Astrocyte (in vitro differentiated cells and primary cell): ENCODE results near the gene MEGF6. TPM values are rescaled to one million over a fixed set of nuclear protein-coding genes. Genes with fewer than 3 reads are reported as not detected.

ENCODE experiments used
- DNase-seq: peaks from one replicate; pipeline ENCODE4 v3.0.0-alpha.2; 2010; ENCODE audit warnings: low read depth
- FAIRE-seq: peaks from 2 replicates; lab custom pipeline; 2011; peaks lifted over from hg19 to GRCh38; lab: Jason Lieb, UNC
- H2AFZ ChIP-seq: 2 replicates; pipeline ENCODE4 v1.6.0; 2012; ENCODE audit warnings: low read depth, low read length, inconsistent platforms
- H3K27ac ChIP-seq: 2 replicates; pipeline ENCODE4 v1.5.1; 2011; ENCODE audit warnings: low read depth, low read length, inconsistent platforms
- H3K27me3 ChIP-seq: 2 replicates; pipeline ENCODE4 v1.6.0; 2011; ENCODE audit warnings: low read length, inconsistent platforms; ENCODE audit not compliant: insufficient read depth
- H3K36me3 ChIP-seq: 2 replicates; pipeline ENCODE4 v1.5.1; 2011; ENCODE audit warnings: low read length, inconsistent platforms; ENCODE audit not compliant: insufficient read depth
- H3K4me1 ChIP-seq: 2 replicates; pipeline ENCODE4 v1.5.1; 2011; ENCODE audit warnings: low read length, inconsistent platforms; ENCODE audit not compliant: insufficient read depth
- H3K4me2 ChIP-seq: 2 replicates; pipeline ENCODE4 v1.6.0; 2012; ENCODE audit warnings: low read length, inconsistent platforms
- H3K4me3 ChIP-seq: 2 replicates; pipeline ENCODE4 v1.5.1; 2011; ENCODE audit warnings: low read depth, mild to moderate bottlenecking, low read length, inconsistent platforms; ENCODE audit not compliant: insufficient read depth
- H3K79me2 ChIP-seq: 2 replicates; pipeline ENCODE4 v1.6.0; 2012; ENCODE audit warnings: mild to moderate bottlenecking, low read length, inconsistent platforms; ENCODE audit not compliant: insufficient read depth
- H3K9ac ChIP-seq: 2 replicates; pipeline ENCODE4 v1.6.0; 2012; ENCODE audit warnings: mild to moderate bottlenecking, low read length, inconsistent platforms
- H3K9me3 ChIP-seq: 2 replicates; pipeline ENCODE4 v1.5.1; 2012; ENCODE audit warnings: low read depth, mild to moderate bottlenecking, low read length, inconsistent platforms; ENCODE audit not compliant: insufficient read depth
- H4K20me1 ChIP-seq: 2 replicates; pipeline ENCODE4 v1.6.0; 2012; ENCODE audit warnings: low read length, inconsistent platforms; ENCODE audit not compliant: insufficient read depth
- H3K27ac Mint-ChIP-seq: one replicate; pipeline ENCODE4 v1.8.0; 2021; ENCODE audit warnings: mild to moderate bottlenecking, mixed read lengths; ENCODE audit not compliant: unreplicated experiment
- H3K27me3 Mint-ChIP-seq: one replicate; pipeline ENCODE4 v1.8.0; 2021; ENCODE audit warnings: low read depth, mixed read lengths; ENCODE audit not compliant: unreplicated experiment
- H3K36me3 Mint-ChIP-seq: one replicate; pipeline ENCODE4 v1.8.0; 2021; ENCODE audit warnings: low read depth, mixed read lengths; ENCODE audit not compliant: unreplicated experiment
- H3K4me1 Mint-ChIP-seq: one replicate; pipeline ENCODE4 v1.8.0; 2021; ENCODE audit warnings: low read depth, mixed read lengths; ENCODE audit not compliant: unreplicated experiment
- H3K4me3 Mint-ChIP-seq: one replicate; pipeline ENCODE4 v1.8.0; 2021; ENCODE audit warnings: mild to moderate bottlenecking, moderate library complexity, mixed read lengths; ENCODE audit not compliant: unreplicated experiment
- H3K9me3 Mint-ChIP-seq: one replicate; pipeline ENCODE4 v1.8.0; 2021; ENCODE audit warnings: mild to moderate bottlenecking, mixed read lengths; ENCODE audit not compliant: unreplicated experiment
- EZH2 ChIP-seq: IDR thresholded peaks from 2 replicates; pipeline ENCODE4 v1.6.1; 2012; ENCODE audit warnings: mild to moderate bottlenecking, low read length, inconsistent platforms; ENCODE audit not compliant: insufficient read depth
- total RNA-seq: library from RNA; stranded (reverse); gene quantifications from 2 replicates; pipeline ENCODE4 v1.2.1, GENCODE V29; 2021
- TF ChIP-seq, protein P1 (sequence below): IDR thresholded peaks from 2 replicates; pipeline ENCODE4 v1.5.1; 2011; ENCODE audit warnings: low read depth, mild to moderate bottlenecking, inconsistent platforms, low read length, moderate library complexity; ENCODE audit not compliant: insufficient read depth

Gene MEGF6
- total RNA-seq, 1 donor from 2014 or later: 14.8 TPM

DNA sequence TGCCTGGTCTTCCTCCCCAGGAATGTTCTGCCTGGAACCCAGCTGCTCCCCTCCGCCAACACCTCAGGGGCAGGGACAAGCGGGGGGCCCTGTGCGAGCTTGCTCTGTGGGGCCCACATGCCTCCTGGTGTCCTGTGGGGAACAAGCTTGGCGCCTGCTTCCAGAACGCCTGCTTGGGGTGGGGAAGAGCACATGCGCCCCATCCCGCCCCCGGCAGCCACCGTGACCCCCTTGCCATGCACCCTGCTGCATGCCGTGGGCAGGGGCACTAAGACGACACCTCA is 57.4 kb downstream of the MEGF6 start:
- no peak overlapping the region for H3K27ac ChIP-seq
- DNase-seq (no peak), FAIRE-seq (no peak)
- H3K4me1 ChIP-seq: peaks cover 4% of the 10 kb centered on the region
- H3K27me3 ChIP-seq: peaks cover 11% of the 10 kb centered on the region
- Mint-ChIP-seq H3K4me3 (no peak overlapping the region), H3K9me3 (no peaks in the 10 kb centered on the region), H3K4me1 (no peaks in the 10 kb centered on the region), H3K27ac (no peak overlapping the region), H3K27me3 (peaks cover 22% of the 10 kb centered on the region), H3K36me3 (no peaks in the 10 kb centered on the region)
- no peaks in the 10 kb centered on the region for H3K36me3 ChIP-seq
- no peaks in the 10 kb centered on the region for H3K9me3 ChIP-seq
- H2AFZ ChIP-seq: no peak overlapping the region
- no peaks in the 10 kb centered on the region for H3K79me2 ChIP-seq
- TF ChIP-seq, protein P1, sequence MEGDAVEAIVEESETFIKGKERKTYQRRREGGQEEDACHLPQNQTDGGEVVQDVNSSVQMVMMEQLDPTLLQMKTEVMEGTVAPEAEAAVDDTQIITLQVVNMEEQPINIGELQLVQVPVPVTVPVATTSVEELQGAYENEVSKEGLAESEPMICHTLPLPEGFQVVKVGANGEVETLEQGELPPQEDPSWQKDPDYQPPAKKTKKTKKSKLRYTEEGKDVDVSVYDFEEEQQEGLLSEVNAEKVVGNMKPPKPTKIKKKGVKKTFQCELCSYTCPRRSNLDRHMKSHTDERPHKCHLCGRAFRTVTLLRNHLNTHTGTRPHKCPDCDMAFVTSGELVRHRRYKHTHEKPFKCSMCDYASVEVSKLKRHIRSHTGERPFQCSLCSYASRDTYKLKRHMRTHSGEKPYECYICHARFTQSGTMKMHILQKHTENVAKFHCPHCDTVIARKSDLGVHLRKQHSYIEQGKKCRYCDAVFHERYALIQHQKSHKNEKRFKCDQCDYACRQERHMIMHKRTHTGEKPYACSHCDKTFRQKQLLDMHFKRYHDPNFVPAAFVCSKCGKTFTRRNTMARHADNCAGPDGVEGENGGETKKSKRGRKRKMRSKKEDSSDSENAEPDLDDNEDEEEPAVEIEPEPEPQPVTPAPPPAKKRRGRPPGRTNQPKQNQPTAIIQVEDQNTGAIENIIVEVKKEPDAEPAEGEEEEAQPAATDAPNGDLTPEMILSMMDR: no peak
- no peak for TF ChIP-seq EZH2
- H3K9ac ChIP-seq: no peak overlapping the region
- no peak overlapping the region for H3K4me2 ChIP-seq
- H4K20me1 ChIP-seq: no peaks in the 10 kb centered on the region
- H3K4me3 ChIP-seq: no peak overlapping the region

- H3K27ac ChIP-seq: no peak overlapping the region
- H3K9me3 Mint-ChIP-seq: no peaks in the 10 kb centered on the region
- no peaks in the 10 kb centered on the region for H3K9me3 ChIP-seq
- DNase-seq (no peak), FAIRE-seq (no peak)
- H3K4me3 Mint-ChIP-seq: no peak overlapping the region
- no peak overlapping the region for H3K27ac Mint-ChIP-seq
- no peaks in the 10 kb centered on the region for H3K36me3 Mint-ChIP-seq
- H3K4me2 ChIP-seq: no peak overlapping the region
- no peaks in the 10 kb centered on the region for H3K79me2 ChIP-seq
- H3K36me3 ChIP-seq: no peaks in the 10 kb centered on the region
- H3K27me3 ChIP-seq: peaks cover 8% of the 10 kb centered on the region
- no peaks in the 10 kb centered on the region for H4K20me1 ChIP-seq
- TF ChIP-seq, protein P1: no peak
- no peak for TF ChIP-seq EZH2
- peaks cover 7% of the 10 kb centered on the region for H3K4me1 ChIP-seq
- no peaks in the 10 kb centered on the region for H3K4me1 Mint-ChIP-seq
- peaks cover 22% of the 10 kb centered on the region for H3K27me3 Mint-ChIP-seq
- H3K9ac ChIP-seq: no peak overlapping the region
- no peak overlapping the region for H3K4me3 ChIP-seq
- H2AFZ ChIP-seq: no peak overlapping the region
Observed at GRCh38 chr1:3553166-3553939, 58.0 kb downstream of the MEGF6 start.

DNA sequence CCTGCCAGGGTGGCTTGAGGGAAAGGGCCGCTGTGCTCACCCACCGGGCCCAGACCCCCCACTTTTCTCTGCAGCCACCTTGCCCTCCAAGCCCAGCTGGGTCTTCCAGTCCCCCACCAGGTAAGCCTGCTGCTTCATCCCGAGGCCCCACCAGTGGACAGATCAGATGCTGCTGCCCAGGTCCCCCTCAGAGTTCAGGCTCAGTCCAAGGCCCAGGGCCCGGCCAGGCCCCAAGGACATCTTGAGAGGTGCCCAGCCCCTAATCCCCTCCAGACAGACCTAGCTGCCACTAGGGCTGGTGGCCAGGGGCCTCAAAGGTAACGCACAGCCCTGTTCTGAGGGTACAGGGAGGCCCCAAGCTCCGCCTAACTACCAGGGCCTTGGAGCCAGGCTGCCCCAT is 58.6 kb downstream of the MEGF6 start:
- Mint-ChIP-seq H3K27me3 (peaks cover 17% of the 10 kb centered on the region), H3K9me3 (no peaks in the 10 kb centered on the region), H3K27ac (no peak overlapping the region), H3K4me3 (no peak overlapping the region), H3K4me1 (peaks cover 4% of the 10 kb centered on the region), H3K36me3 (no peaks in the 10 kb centered on the region)
- no peaks in the 10 kb centered on the region for H4K20me1 ChIP-seq
- no peak for FAIRE-seq
- no peak overlapping the region for H3K4me3 ChIP-seq
- no peak overlapping the region for H3K27ac ChIP-seq
- DNase-seq: no peak
- TF ChIP-seq EZH2: no peak
- TF ChIP-seq, protein P1: no peak
- no peaks in the 10 kb centered on the region for H3K9me3 ChIP-seq
- no peaks in the 10 kb centered on the region for H3K79me2 ChIP-seq
- no peak overlapping the region for H3K9ac ChIP-seq
- no peak overlapping the region for H2AFZ ChIP-seq
- peaks cover 13% of the 10 kb centered on the region for H3K4me1 ChIP-seq
- peaks cover 3% of the 10 kb centered on the region for H3K27me3 ChIP-seq
- no peaks in the 10 kb centered on the region for H3K36me3 ChIP-seq
- H3K4me2 ChIP-seq: no peak overlapping the region
